Mammary epithelial cell (primary cell): ENCODE measurements around the gene SLC22A14.

ENCODE experiments used
- CTCF ChIP-seq, 2 donors: IDR thresholded peaks in 1 of 2; conservative IDR thresholded peaks in 1 of 2; 2 replicates each; pipeline ENCODE4 v1.5.1; 2011 to 2012; ENCODE audit warnings: inconsistent platforms in 2 of 2, low read length in 2 of 2, mild to moderate bottlenecking in 2 of 2, control low read depth in 1 of 2, low read depth in 1 of 2; ENCODE audit not compliant: insufficient read depth in 1 of 2; ENCODE audit errors: extremely low read depth in 1 of 2
- EZH2 ChIP-seq: IDR thresholded peaks from 2 replicates; pipeline ENCODE4 v1.6.1; 2012; ENCODE audit warnings: low read length, inconsistent platforms, borderline replicate concordance

DNA sequence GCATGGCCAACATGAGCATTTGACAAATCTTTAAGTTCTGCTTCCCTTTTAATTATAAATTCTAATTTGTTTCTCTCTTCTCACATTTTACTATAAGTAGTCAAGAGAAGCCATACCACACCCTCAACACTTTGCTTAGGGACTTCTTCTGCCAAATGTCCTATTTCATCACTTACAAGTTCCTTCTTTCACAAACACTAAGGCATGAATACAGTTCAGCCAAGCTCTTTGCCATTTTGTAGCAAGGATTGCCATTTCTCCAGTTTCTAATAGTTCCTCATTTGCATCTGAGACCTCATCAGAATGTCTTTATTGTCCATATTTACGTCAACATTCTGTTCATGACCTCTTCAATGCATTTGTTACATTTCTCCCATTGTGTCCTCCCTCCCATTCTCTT, 29.4 kb downstream of the SLC22A14 start:
- no peak for TF ChIP-seq CTCF (conservative IDR thresholded peaks at IDR 0.05 in 1 of 2, IDR thresholded peaks at IDR 0.05 in 1 of 2; ENCODE audit: extremely low read depth in 1 of 2, insufficient read depth in 1 of 2, low read depth in 1 of 2, low read length in 2 of 2)
- TF ChIP-seq EZH2: no peak
